ENCODE measurements around the gene EPS8.
"Not testable (repeated sequence)": the region's sequence is repeated elsewhere in the genome, so short reads cannot be mapped to it uniquely, and the experiment has no call there.

EPS8 gene

DNA sequence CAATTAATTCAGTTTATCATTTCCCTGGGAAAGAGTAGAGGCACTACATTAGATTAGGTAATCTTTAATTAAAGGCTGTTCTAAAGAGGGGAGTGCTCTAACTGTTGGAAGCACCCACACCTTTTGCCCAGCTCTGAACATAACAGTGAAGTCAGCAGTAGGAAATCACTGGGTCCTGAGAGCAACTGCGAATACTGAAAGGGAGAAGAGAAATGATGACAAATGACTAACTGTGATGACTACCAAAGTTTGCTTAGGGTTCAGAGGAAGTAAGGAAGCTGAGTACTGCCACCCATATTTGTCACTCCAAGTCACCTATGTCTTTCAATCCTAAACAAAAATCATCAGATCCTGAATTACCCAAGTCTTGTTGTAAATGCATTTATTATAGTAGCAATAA lies 140.6 kb downstream of the EPS8 start:
- DNase-seq (ENCODE audit: low read depth in 3 of 3), result no peak

DNA sequence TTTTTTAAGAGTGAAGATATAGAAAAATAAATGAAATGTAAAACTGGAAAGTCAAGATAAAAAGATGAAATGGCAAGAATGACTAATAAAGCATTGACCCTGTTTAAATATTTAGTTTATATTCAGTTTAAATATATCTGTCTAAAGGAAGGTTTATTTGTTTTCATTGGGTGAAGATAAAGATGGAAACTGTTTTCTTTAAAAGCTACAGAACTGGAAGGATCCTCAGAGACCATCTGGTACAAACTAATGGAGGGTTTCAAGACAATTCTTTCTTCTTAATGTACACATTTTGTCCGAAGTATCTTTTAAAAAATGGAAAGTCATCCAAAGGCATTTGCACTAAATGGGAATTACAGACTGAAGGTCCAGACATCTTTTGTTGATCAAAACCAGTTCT lies 142.6 kb downstream of the EPS8 start:
- DNase-seq (ENCODE audit: low read depth in 3 of 3), result no peak

DNA sequence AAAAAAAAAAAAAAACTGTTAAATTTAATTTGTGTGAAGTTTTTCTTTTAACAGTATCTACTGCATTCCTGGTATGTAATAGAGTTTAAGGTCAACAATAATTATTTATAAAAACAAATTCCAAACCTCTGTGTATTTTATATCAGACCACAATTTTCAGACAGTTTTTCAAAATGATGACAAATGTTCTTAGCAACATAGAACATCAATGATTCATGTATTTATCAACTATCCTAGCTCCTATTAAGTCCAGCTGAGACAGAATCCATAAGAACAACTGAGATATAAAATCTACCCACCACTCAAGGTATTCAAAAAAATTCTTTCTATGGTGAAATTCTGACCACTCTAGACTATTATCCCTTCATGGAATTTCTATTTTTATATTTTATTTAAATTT lies 144.5 kb downstream of the EPS8 start:
- DNase-seq (ENCODE audit: low read depth in 3 of 3), result no peak

DNA sequence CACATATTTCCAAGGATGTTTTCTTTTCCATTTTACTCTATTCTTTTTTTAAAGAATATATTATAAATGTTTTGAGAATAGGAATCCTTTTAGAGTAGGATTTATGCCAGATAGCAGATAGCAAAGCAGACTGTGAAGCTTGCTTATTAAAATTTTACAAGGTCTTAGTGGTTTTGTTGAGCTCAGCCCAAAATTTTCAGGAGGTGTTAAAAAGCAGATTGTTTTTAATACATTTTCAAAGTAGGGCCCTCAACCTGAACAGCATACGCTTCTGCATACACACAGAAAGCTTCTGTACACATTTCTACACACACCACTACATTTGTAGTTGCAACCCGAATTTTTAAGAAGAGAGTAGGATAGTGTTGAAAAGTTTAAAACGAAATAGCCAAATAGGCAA lies 151.0 kb downstream of the EPS8 start:
- DNase-seq (ENCODE audit: low read depth in 3 of 3), result no peak

DNA sequence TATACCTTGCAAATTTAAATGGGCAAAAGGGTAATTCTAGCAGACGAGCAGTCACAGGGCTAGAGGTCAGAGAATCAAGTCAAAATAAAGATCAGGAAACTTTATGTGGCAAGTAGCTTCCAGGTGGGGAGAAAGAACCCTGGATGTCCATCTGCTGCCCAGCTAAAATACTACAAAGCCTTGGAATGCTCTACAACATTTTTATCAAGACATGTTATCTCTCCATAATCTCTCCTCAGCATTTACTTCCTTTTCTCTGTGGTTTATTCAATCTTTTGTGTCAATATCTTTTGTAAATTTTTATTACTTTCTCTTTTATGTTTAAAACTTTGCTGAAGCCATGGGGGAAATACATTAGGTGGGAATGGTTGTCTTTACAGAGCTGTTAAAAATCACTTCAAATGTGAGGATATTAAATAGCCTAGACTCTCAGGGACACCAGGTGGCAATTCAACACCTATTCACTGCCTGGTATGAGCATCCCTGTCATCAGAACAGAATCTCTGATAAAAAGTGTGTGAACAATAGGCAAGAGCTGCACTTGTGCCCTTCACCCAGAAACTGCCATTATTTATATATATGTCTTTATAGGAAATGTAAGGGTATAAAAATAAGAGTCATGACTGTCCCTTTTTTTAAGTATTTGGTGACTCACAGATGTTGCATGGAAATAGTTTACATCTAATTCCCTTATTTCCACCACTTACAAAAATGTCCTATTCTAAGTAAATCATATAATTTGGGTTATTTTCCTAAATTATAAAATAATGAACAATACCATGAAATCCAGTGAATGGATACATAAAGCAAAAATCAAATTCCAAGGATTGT lies 152.9 kb downstream of the EPS8 start:
- no peak for DNase-seq (ENCODE audit: low read depth in 3 of 3)

DNA sequence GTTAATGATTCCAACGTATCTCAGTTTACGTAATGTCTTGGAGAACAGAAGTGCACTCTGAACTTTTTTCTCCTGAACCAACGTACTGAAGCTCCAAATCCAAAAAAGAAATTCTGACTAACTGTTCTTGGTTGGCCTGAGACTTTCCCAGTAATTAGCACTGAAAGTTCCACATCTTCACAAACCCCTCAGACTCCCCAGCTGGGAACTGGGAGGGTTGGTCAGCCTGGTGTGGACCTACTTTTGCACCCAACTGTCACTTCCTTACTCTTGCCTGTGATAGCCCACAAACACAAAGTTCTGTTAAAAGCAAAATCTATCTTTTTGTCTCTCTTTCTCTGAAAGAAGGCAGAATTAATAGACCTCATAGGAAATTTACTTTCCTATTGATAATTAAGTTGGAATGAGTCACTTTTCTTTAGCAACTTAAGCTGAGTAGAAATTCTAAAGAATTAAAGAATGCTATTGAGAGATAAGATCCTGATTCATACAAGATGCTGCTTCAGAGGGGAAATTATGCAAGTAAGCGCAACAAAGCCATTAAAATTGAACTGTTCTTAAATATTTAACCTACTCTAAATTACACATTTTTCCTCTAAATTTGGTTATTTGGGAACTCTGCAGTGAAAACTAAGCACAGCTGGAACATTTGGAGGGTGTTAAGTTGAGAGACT lies 155.0 kb downstream of the EPS8 start:
- no peak for DNase-seq (ENCODE audit: low read depth in 3 of 3)

DNA sequence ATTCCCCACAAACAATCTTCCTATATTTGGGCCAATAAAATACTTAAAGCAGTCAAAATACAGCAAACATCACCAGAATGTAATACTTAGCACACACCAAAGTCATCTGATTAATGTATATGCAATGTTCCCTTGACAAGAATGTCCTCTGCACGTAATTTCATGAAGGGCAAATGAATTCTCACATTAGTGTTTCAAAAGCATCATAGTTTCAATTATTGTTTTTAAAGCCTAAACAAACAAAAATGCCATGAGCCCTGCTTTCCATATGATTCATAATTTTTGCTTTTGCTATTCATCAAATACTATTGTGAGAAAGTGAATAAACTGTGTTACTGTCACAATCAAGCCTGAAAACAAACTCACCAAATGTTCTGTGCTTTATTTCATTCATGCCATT lies 156.0 kb downstream of the EPS8 start:
- no peak for DNase-seq (ENCODE audit: low read depth in 3 of 3)

DNA sequence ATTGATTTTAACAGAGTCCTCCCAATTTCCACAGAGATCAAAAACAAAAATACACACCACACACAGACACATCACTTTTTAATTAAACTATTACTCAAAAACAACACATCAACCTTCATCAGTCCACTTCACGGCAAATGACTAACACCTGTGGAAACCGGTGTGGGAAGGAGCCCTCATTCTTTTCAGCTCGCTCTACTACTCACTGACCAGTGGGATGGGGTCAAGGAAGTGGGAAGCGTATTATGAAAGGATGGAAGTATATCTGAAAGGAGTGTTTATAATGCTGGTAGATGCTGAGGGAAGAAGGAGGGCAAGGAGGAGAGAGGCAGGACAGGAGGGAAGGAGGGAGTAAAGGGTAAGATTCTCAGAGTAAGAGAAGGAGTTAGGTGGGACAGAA lies 156.5 kb downstream of the EPS8 start:
- DNase-seq (ENCODE audit: low read depth in 3 of 3), result no peak

DNA sequence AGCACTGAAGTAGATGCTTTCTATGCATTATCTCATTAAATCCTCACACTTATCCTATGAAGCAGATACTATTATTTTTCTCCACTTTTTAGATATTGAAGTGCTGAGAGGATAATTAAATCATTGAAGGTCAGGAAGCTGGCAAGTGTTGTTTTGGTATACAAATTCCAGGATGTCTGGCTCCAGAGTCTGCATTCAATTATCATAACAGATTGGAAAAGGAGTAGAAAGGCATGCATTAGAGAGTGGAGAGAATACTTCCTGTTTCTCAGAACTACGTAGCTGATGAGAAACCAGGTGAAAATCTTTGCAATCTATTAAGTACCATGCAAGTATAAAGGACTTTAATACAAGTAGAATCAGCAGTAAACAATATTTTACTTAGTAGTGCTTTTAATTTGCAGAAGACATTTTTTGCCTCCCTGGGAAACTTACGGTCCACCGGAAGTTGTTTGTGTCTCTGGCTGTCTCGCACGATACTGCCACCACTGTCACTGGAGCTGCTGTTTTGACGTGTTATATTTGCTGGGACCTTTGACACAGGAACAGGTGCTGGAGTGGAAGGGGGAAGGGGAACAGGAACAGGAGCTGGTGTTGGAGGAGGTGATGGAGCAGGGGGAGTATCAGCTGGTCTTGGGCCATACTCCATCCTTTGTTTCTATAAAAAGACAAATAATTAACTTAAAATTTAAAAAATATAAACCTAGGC lies 158.0 kb downstream of the EPS8 start:
- DNase-seq (ENCODE audit: low read depth in 3 of 3), result no peak

DNA sequence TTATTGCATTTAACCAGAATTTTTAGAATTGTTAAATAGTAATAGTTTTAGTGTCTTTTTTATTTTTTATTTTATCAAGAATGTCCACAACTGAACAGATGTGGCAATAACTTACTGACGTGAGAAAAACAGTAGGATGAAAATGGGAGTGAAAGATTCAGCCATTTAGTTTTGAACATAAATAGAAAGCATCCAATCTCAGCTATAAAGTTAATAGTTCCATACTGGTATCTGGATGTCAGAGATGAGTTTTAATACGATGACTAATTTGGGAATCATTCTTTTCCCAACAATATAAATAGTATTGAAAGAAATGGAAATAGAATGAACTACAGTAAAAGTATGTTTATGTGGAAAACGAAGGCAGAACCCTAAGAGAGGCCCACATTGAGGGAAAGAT lies 159.4 kb downstream of the EPS8 start:
- no peak for DNase-seq (ENCODE audit: low read depth in 3 of 3)

DNA sequence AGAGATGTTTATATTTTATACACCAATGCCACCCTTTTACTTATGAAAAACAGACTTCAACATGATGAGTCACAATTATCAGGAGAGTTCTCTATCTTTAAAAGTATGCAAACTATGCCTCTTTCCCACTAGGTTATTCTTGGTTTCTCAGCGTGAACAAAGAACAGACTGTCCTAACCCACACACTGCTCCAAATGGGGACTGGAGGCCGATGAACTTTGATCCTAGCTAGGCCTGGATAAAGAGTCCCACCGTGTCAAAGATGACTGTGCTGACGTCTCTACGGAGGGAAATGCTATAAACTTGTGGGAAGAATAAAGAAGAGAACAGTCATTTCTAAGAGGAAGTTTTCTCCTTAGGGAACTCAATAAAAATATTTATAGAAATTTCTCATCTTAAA lies 160.1 kb downstream of the EPS8 start:
- no peak for DNase-seq (ENCODE audit: low read depth in 3 of 3)

DNA sequence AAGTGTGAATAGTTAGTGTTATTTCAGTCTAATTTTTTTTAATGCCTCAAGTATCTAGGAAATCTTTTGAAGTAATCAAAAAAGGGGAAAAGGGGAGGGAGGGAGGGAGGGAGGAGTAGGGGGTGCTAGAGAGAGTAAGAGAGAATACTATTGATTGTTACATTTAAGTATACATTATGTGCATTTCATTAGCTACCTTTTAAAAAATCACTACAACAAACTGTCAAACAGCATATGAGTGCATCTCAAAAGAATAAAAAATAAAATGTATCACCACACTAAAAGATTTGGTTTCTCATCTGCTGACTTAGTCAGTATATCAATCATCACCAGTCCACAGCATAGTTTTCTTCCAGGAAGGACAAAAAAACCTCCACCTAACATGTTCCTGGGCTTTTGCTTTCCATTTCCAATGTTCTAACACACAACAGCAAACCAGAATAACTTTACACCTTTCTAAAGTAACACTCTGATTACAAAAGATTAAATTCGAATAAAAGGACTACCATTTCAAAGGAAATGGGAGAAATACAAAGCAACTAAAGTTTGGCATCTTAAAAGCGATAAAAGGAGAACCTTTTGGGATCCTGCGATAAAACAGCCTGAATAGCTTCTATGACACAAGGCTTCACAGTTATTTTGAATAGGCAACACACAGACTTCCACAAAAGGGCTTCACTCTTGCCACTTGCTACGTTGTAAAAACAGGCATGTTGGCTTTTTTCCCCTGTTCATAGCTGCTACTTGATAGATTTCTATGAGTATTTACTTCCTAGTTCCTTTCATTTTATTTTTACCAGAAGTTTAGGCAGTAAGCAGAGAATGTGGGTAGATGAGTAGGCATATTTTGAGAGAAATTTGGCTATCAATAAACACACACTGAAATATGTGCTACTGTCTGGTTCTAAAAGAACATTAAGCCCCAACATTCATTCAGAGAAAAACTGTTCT lies 160.9 kb downstream of the EPS8 start:
- no peak for DNase-seq (ENCODE audit: low read depth in 3 of 3)

DNA sequence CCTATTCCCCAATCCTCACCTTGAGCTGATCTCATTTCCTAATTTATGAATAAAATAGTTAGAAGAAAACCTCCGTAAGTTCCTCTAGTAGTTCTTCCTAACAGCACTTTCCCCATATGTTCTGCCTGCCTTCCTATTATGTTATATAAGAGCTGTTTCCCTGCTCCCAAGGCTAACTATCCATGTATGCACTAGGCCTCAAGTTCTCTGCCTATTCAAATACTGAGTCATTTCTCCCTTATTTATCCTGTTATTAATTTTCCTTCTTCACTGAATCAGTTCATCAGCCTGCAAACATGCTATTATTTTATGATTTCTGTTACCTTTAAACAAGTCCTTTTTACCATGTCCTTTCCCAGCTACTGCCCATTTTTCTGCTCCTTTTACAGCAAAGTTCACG lies 164.1 kb downstream of the EPS8 start:
- no peak for DNase-seq (ENCODE audit: low read depth in 3 of 3)

DNA sequence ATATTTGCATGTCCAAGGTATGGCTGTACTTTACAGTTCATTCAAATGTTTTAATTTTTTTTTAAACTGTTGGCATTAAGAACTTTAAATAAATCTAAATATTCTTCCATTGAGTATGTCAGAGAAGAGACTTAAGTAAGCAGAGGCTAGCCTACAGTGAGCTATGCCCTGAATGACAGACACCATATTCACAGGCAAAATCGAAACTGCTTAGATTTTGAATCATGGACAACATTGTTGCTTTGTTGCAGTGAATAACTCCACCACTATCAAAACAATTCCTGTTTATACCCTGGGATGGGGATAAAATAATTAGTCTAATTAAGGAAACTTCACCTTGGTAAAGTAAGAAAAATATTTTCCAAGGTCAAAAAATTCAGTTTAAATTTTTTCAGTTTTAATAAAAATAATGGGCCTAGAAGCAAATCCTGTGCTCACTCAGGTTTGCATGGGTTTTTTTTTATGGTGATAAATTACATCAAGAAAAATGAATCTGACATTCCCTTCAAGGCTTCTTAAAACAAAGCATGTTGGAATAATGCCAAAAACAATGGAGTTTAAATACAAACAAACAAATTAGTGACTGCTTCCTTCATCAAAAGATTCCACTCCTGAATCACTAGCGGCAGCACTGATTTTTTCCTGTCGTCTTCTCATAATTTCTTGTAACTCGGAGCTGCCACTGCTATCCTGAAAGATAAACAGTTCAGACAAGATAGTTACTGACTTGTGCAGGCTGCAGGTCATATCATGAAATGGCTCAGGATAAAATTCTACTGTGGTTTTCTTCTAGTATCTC lies 168.2 kb downstream of the EPS8 start:
- DNase-seq (ENCODE audit: low read depth in 3 of 3), result no peak

DNA sequence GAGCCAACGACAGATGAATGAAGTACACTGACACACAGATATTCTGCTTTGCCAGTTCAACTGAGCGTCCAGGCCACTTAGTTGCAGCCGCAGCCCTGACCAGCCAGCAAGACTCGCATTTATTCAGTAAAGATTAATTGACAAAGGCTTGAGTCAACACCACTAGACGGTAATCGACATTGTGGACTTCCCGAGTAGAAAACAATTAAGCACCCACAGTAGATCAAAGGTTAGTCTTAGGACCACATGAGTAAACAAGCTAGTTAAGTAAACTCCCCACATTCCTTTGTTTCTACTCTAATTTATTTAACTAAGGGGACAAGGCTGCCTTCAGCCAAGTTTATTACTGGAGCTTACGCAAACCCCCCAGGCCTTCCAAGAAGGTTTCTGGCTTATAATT lies 172.7 kb downstream of the EPS8 start:
- not testable (repeated sequence) for DNase-seq (ENCODE audit: low read depth in 3 of 3)

DNA sequence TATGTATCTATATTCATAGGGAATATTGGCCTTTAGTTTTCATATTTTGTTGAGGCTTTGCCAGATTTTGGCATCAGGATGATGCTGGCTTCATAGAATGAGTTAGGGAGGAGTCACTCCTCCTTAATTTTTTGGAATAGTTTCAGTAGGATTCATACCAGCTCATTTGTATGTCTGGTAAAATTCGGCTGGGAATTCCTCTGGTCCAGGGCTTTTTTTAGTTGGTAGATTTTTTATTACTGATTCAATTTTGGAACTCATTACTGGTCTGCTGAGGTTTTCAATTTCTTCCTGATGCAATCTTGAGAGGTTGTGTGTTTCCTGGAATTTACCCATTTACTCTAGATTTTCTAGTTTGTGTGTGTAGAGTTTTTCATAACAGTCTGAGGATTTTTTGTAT lies 175.2 kb downstream of the EPS8 start:
- DNase-seq (ENCODE audit: low read depth in 3 of 3), result no peak

DNA sequence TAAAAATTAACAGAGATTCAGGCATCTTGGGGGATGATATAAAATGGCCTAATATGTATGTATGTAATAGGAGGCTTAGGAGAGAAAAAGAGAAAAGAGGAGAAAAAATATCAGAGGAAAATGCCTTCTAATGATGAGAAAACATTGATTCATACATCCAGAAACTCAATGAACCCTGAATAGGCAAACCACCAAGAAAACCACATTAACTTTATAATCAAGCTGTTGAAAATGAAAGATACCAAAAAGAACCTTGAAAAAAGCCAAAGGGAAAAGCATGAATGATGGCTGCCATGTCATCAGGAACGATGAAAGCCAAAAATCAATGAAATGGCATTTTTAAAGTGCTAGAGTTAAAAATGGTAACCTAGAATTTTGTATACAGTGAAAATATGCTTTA lies 180.2 kb downstream of the EPS8 start:
- DNase-seq (ENCODE audit: low read depth in 3 of 3), result no peak

DNA sequence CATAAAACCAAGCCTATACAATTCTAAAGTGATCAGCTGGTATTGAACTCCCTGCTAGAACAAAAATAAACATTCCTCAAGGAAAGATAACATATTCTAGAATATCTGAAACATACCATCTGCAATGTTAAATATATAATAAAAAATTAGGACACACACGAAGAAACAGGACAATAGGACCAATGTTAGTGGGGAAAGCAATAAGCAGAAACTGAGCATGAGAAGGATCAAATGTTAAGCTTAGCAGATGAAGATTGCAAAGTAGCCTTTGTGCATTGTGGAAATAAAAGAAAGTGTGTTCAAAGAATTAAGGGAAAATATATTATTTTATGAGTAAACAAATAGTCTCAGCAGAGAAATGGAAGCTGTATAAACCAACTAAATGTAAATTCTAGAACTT lies 180.8 kb downstream of the EPS8 start:
- DNase-seq (ENCODE audit: low read depth in 3 of 3), result no peak

DNA sequence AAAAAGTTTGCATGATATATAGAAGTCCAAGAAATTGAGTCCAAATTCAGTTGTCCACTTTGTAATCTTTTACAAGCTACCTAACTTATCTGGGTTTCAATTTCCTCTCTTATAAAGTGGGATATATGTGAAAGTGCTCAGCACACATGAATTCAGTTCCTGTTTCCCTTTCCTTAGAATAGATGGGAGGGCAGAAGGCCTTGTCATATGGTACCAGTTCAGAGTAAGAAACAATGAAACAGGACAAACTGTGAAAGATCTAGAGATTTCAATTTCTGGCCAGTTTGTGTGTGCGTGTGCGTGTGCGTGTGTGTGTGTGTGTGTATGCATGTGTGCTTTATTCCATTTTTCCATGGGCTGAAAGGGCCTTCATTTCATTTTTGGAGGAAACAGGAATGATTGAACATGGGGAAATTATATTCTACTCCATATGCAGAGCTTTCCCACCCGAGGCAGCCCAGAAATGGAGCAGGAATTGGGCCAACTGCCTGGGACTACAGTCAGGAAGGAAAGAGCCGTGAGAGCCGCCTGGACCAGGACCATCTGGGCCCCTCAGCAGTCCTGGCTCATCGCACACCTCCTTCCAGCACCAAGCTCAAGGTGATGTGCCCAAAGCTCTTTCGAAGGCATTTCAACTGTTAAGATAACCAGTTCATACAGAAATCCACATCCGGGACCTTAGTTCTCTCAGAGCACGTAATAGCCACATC lies 183.2 kb downstream of the EPS8 start:
- no peak for DNase-seq (ENCODE audit: low read depth in 3 of 3)

DNA sequence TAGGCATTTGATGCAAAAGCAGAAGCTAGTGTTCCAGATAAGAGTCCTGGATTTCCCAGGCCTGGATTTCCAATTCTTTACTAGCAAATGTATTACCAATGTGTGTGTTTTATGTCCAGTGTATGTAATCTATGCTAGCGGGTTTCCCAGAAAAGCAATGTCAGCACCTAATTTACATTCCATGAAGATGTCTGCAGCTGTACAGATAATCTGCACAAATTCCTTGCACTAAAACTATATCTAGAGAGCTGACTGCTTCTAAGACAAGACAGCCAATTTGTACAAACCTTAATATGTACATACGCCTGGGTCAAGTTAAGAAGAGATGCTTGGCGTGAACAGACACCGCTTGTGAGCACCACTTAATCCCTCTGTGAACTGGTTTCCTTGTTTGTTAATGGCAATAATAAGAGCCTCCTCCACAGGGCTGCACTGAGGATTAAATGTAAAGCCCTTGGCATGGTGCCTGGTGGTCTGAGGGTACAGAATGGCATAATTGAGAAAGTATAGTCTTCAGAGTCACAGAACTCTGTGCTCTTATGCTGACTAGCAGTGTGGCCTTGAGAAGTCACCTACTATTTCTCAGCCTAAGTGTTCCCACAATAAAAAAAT lies 185.6 kb downstream of the EPS8 start:
- no peak for DNase-seq (ENCODE audit: low read depth in 3 of 3)

All from stimulated activated CD4-positive, alpha-beta T cell treated with anti-CD3 and anti-CD28 coated beads, TNF-alpha, amount 100 ng/mL, for 48 hours (primary cell).